ENCODE measurements around the gene NRP1. TPM values are rescaled to one million over a fixed set of nuclear protein-coding genes. Genes with fewer than 3 reads are reported as not detected.

NRP1 gene
- total RNA-seq, 3 donors from 2014 or later = 12.3 to 52.3 (median 33.2) TPM

- H3K4me1 ChIP-seq (ENCODE audit: low read depth) = peaks cover 8% of the 10 kb centered on the region
- no peak for DNase-seq
- H3K9me3 ChIP-seq = no peaks in the 10 kb centered on the region
- no peak overlapping the region for H3K4me3 ChIP-seq
- no peaks in the 10 kb centered on the region for H3K36me3 ChIP-seq (ENCODE audit: low read depth)
- TF ChIP-seq CTCF (IDR thresholded peaks at IDR 0.05) = no peak
- intact Hi-C loops (cut with DNase I, micrococcal nuclease) = no loop called here
- no peak for ATAC-seq
Measured at GRCh38 chr10:33198610-33199009, 135.9 kb downstream of the NRP1 start.

GRCh38 chr10:33196710-33197491, 137.6 kb downstream of the NRP1 start:
- Histone ChIP-seq H3K4me3 (no peak overlapping the region), H3K36me3 (ENCODE audit: low read depth) (no peaks in the 10 kb centered on the region), H3K9me3 (no peaks in the 10 kb centered on the region), H3K4me1 (ENCODE audit: low read depth) (peaks cover 13% of the 10 kb centered on the region)
- intact Hi-C loops (cut with DNase I, micrococcal nuclease) = no loop called here
- ATAC-seq (peak; percentile 72), DNase-seq (peak in 2 of 3 donors; percentile 17 to 30)
- TF ChIP-seq CTCF (IDR thresholded peaks at IDR 0.05) = no peak

GRCh38 chr10:33196377-33196706, 138.1 kb downstream of the NRP1 start:
- Histone ChIP-seq H3K4me3 (no peak overlapping the region), H3K9me3 (no peaks in the 10 kb centered on the region), H3K36me3 (ENCODE audit: low read depth) (no peaks in the 10 kb centered on the region), H3K4me1 (ENCODE audit: low read depth) (peaks cover 13% of the 10 kb centered on the region)
- DNase-seq (no peak), ATAC-seq (no peak)
- intact Hi-C loops (cut with DNase I, micrococcal nuclease) = no loop called here
- TF ChIP-seq CTCF (IDR thresholded peaks at IDR 0.05) = no peak

- no peak for TF ChIP-seq CTCF (IDR thresholded peaks at IDR 0.05)
- no peaks in the 10 kb centered on the region for H3K36me3 ChIP-seq (ENCODE audit: low read depth)
- peaks cover 13% of the 10 kb centered on the region for H3K4me1 ChIP-seq (ENCODE audit: low read depth)
- H3K4me3 ChIP-seq = no peak overlapping the region
- intact Hi-C loops (cut with DNase I, micrococcal nuclease) = no loop called here
- ATAC-seq (no peak), DNase-seq (no peak)
- no peaks in the 10 kb centered on the region for H3K9me3 ChIP-seq
Measured at GRCh38 chr10:33195608-33196376, 138.7 kb downstream of the NRP1 start.

GRCh38 chr10:33193701-33194521, 140.6 kb downstream of the NRP1 start:
- H3K4me3 ChIP-seq = no peak overlapping the region
- ATAC-seq (peak; percentile 54), DNase-seq (peak in 1 of 3 donors; percentile 10)
- peaks cover 13% of the 10 kb centered on the region for H3K4me1 ChIP-seq (ENCODE audit: low read depth)
- no peak for TF ChIP-seq CTCF (IDR thresholded peaks at IDR 0.05)
- H3K9me3 ChIP-seq = no peaks in the 10 kb centered on the region
- H3K36me3 ChIP-seq (ENCODE audit: low read depth) = no peaks in the 10 kb centered on the region
- intact Hi-C loops (cut with DNase I, micrococcal nuclease) = no loop called here

All from mucosa of descending colon (tissue), 3 donors.